OCI-LY1 (cell line): Measurements from ENCODE around the gene TRIM14.

Experiments
- H2AFZ ChIP-seq: fragments of 200-600 bp; sonication (generic), shearing (Covaris generic); 2 replicates; pipeline ENCODE4 v1.6.0; 2014; ENCODE audit warnings: antibody characterized with exemption, mild to moderate bottlenecking, low read length
- H3F3A ChIP-seq: fragments of 200-600 bp; sonication (generic), shearing (Covaris generic); 2 replicates; pipeline ENCODE4 v1.6.0; 2014; ENCODE audit warnings: mild to moderate bottlenecking, antibody characterized with exemption, low read length, moderate library complexity; ENCODE audit not compliant: insufficient read depth
- H3K27ac ChIP-seq: fragments of 200-600 bp; sonication (generic); 2 replicates; pipeline ENCODE4 v1.5.1; 2014; ENCODE audit warnings: low read length, mixed run types, mild to moderate bottlenecking, low read depth; ENCODE audit not compliant: poor library complexity, severe bottlenecking
- H3K27me3 ChIP-seq: fragments of 200-600 bp; sonication (generic); 2 replicates; pipeline ENCODE4 v1.6.0; 2014; ENCODE audit warnings: antibody characterized with exemption, mild to moderate bottlenecking, low read length, moderate library complexity; ENCODE audit not compliant: insufficient read depth
- H3K36me3 ChIP-seq: fragments of 200-600 bp; sonication (generic); 2 replicates; pipeline ENCODE4 v1.6.1; 2014; ENCODE audit warnings: mild to moderate bottlenecking, antibody characterized with exemption, low read length, moderate library complexity, mixed read lengths; ENCODE audit not compliant: insufficient read depth
- H3K4me1 ChIP-seq: fragments of 200-600 bp; sonication (generic); 2 replicates; pipeline ENCODE4 v1.5.1; 2014; ENCODE audit warnings: mild to moderate bottlenecking, low read length, moderate library complexity; ENCODE audit not compliant: insufficient read depth, severe bottlenecking
- H3K4me2 ChIP-seq: fragments of 200-600 bp; sonication (generic), shearing (Covaris generic); 2 replicates; pipeline ENCODE4 v1.6.1; 2014; ENCODE audit warnings: low read length
- H3K4me3 ChIP-seq: fragments of 200-600 bp; sonication (generic); 2 replicates; pipeline ENCODE4 v1.5.1; 2014; ENCODE audit warnings: low read length, low read depth, mild to moderate bottlenecking, mixed read lengths; ENCODE audit not compliant: poor library complexity, severe bottlenecking
- H3K79me2 ChIP-seq: fragments of 200-600 bp; shearing (Covaris generic); 2 replicates; pipeline ENCODE4 v1.6.1; 2016; ENCODE audit warnings: mixed run types, low read length, mixed read lengths; ENCODE audit not compliant: insufficient read depth
- H3K9ac ChIP-seq: fragments of 200-600 bp; sonication (generic), shearing (Covaris generic); 2 replicates; pipeline ENCODE4 v1.6.1; 2014; ENCODE audit warnings: mild to moderate bottlenecking, low read length, mixed read lengths
- H3K9me2 ChIP-seq: fragments of 200-600 bp; sonication (generic), shearing (Covaris generic); 2 replicates; pipeline ENCODE4 v1.6.1; 2014; ENCODE audit warnings: low read depth, mild to moderate bottlenecking, low read length, mixed read lengths
- H3K9me3 ChIP-seq: fragments of 200-600 bp; shearing (Covaris generic); 2 replicates; pipeline ENCODE4 v1.6.1; 2014; ENCODE audit warnings: low read length, mixed read lengths
- H4K20me1 ChIP-seq: fragments of 200-600 bp; sonication (generic), shearing (Covaris generic); 2 replicates; pipeline ENCODE4 v1.6.0; 2016; ENCODE audit warnings: mild to moderate bottlenecking, low read length; ENCODE audit not compliant: insufficient read depth
- EZH2 ChIP-seq: fragments of 200-600 bp; sonication (generic), shearing (Covaris generic); IDR thresholded peaks from 2 replicates; pipeline ENCODE4 v1.8.0; 2017; ENCODE audit warnings: borderline replicate concordance, mixed run types, mild to moderate bottlenecking, antibody characterized with exemption, low read length, moderate library complexity, mixed read lengths
- TF ChIP-seq, protein P1 (sequence below): fragments of 200-600 bp; sonication (generic), shearing (Covaris generic); IDR thresholded peaks from 2 replicates; pipeline ENCODE4 v1.5.1; 2017; ENCODE audit warnings: mild to moderate bottlenecking, antibody characterized with exemption, low read length, moderate library complexity, mixed read lengths

The TRIM14 gene

DNA sequence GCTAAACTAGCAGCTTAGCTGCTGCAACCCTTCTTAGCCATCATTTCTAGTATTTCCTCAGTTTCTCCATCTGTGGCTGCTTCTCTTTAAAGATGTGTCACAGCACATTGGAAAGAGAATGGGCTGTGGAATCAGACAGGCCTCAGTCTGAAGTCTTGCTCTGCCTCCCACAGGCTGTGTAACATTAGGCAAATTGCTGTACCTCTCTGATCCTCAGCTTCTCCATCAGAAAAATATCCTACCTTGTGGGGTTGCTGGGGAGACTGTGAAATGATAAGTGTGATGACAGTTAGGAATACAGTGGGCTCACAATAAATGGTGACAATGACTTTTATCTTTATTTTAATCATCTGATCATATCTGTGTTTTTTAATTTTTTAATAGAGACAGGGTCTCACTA, 17.5 kb upstream of the TRIM14 start:
- H3K9me2 ChIP-seq: no peaks in the 10 kb centered on the region
- H3K9me3 ChIP-seq: no peaks in the 10 kb centered on the region
- TF ChIP-seq, protein P1, sequence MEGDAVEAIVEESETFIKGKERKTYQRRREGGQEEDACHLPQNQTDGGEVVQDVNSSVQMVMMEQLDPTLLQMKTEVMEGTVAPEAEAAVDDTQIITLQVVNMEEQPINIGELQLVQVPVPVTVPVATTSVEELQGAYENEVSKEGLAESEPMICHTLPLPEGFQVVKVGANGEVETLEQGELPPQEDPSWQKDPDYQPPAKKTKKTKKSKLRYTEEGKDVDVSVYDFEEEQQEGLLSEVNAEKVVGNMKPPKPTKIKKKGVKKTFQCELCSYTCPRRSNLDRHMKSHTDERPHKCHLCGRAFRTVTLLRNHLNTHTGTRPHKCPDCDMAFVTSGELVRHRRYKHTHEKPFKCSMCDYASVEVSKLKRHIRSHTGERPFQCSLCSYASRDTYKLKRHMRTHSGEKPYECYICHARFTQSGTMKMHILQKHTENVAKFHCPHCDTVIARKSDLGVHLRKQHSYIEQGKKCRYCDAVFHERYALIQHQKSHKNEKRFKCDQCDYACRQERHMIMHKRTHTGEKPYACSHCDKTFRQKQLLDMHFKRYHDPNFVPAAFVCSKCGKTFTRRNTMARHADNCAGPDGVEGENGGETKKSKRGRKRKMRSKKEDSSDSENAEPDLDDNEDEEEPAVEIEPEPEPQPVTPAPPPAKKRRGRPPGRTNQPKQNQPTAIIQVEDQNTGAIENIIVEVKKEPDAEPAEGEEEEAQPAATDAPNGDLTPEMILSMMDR: no peak
- no peak for TF ChIP-seq EZH2
- no peak overlapping the region for H3K4me3 ChIP-seq
- no peaks in the 10 kb centered on the region for H3K36me3 ChIP-seq
- no peaks in the 10 kb centered on the region for H3K4me1 ChIP-seq
- no peaks in the 10 kb centered on the region for H3F3A ChIP-seq
- H3K27me3 ChIP-seq: no peaks in the 10 kb centered on the region; the same call in 1 of the 2 replicates
- H3K4me2 ChIP-seq: no peak overlapping the region
- no peaks in the 10 kb centered on the region for H4K20me1 ChIP-seq
- H2AFZ ChIP-seq: no peak overlapping the region
- H3K27ac ChIP-seq: no peak overlapping the region
- H3K79me2 ChIP-seq: no peaks in the 10 kb centered on the region
- H3K9ac ChIP-seq: no peak overlapping the region

DNA sequence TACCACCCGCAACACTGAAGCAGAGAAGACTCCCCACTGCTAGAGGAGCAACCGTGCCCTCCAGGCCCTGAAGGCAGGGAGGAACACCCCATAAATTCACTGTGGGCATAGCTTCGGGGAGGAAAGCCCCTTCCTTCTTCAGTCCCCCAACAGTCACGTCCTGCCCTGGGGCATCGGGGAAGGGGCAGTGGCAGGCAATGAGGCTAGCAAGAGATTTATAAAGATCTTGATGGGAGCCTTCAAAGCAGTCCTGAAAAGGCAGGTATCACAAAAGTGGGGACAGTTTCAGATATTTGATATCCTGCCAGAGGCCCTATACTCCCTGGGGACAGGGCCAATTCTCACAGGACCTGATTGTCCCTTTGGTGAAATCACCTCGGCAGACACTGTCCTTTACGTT, 16.9 kb upstream of the TRIM14 start:
- no peaks in the 10 kb centered on the region for H3K9me3 ChIP-seq
- no peaks in the 10 kb centered on the region; the same call in 1 of the 2 replicates for H3K27me3 ChIP-seq
- H3K4me1 ChIP-seq: no peaks in the 10 kb centered on the region
- H3K27ac ChIP-seq: no peak overlapping the region
- H4K20me1 ChIP-seq: no peaks in the 10 kb centered on the region
- H3F3A ChIP-seq: no peaks in the 10 kb centered on the region
- H3K4me3 ChIP-seq: no peak overlapping the region
- H3K9me2 ChIP-seq: no peaks in the 10 kb centered on the region
- H2AFZ ChIP-seq: no peak overlapping the region
- no peak for TF ChIP-seq EZH2
- TF ChIP-seq, protein P1: no peak
- H3K4me2 ChIP-seq: no peak overlapping the region
- H3K36me3 ChIP-seq: no peaks in the 10 kb centered on the region
- H3K79me2 ChIP-seq: no peaks in the 10 kb centered on the region
- H3K9ac ChIP-seq: no peak overlapping the region

DNA sequence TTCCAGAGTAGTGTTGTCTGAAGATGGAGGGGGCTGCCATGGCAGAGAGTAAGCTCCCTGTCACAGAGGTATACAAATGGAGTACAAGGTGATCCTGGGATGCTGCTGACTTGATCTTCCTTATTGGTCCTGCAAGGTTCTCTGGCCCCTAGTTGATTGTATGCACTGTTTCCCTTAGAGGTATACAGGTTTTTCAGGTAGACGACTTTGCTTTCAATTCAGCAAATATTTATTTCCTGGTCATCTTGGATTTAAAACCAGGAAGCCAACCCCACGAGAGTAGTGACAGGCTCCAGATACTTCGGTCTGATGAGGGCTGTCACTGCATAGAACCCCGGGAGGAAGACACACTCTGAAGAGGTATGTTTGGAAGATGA, 16.5 kb upstream of the TRIM14 start:
- Histone ChIP-seq H3K4me1 (no peaks in the 10 kb centered on the region), H2AFZ (no peak overlapping the region), H3K9me3 (no peaks in the 10 kb centered on the region), H3K27ac (no peak overlapping the region), H3K9me2 (no peaks in the 10 kb centered on the region), H3K9ac (no peak overlapping the region), H3F3A (no peaks in the 10 kb centered on the region), H3K4me2 (no peak overlapping the region), H3K27me3 (no peaks in the 10 kb centered on the region; the same call in 1 of the 2 replicates), H3K36me3 (no peaks in the 10 kb centered on the region), H3K4me3 (no peak overlapping the region), H3K79me2 (no peaks in the 10 kb centered on the region), H4K20me1 (no peaks in the 10 kb centered on the region)
- no peak for TF ChIP-seq EZH2
- TF ChIP-seq, protein P1: no peak
